HL-60 (cell line): ENCODE measurements around the gene ECSCR.

Experiments
- CTCF ChIP-seq: IDR thresholded peaks from one replicate; pipeline ENCODE4 v1.5.1; 2011; ENCODE audit warnings: low read length, control low read depth, inconsistent platforms; ENCODE audit not compliant: insufficient read depth
- GABPA ChIP-seq: IDR thresholded peaks from 2 replicates; pipeline ENCODE4 v1.6.1; 2012; ENCODE audit warnings: low read depth
- POLR2AphosphoS5 ChIP-seq: IDR thresholded peaks from 2 replicates; pipeline ENCODE4 v1.6.1; 2012; ENCODE audit warnings: low read depth
- REST ChIP-seq: IDR thresholded peaks from 2 replicates; pipeline ENCODE4 v1.6.1; 2012; ENCODE audit warnings: low read depth; ENCODE audit not compliant: insufficient replicate concordance

GRCh38 chr5:139462586-139463276 lies at the start of gene ECSCR:
- no peak for TF ChIP-seq CTCF
- TF ChIP-seq POLR2AphosphoS5: no peak
- TF ChIP-seq REST: no peak
- TF ChIP-seq GABPA: no peak
